Upper lobe of left lung (tissue), 6 donors: ENCODE measurements around the gene ANKS1A. TPM values are rescaled to one million over a fixed set of nuclear protein-coding genes. Genes with fewer than 3 reads are reported as not detected.

Source experiments
- ATAC-seq, 2 donors: fragments of 200-7000 bp; cut with Tn5 transposase; one replicate each; pipeline ENCODE4 v1.9.1; 2022; ENCODE audit warnings: mild to moderate bottlenecking in 2 of 2, moderate library complexity in 2 of 2; ENCODE audit not compliant: low FRiP score in 2 of 2
- DNase-seq, 2 donors: peaks; one replicate each; pipeline ENCODE4 v3.0.0-alpha.2; 2019 to 2020
- H3K27ac ChIP-seq, 4 donors: fragments of 200-600 bp; sonication (generic); one replicate each; pipeline ENCODE4 v1.5.1; 2016 to 2019
- H3K27me3 ChIP-seq, 4 donors: fragments of 200-600 bp; sonication (generic); one replicate each; pipeline ENCODE4 v1.5.1; 2017 to 2019
- H3K36me3 ChIP-seq, 4 donors: fragments of 200-600 bp; sonication (generic); one replicate each; pipeline ENCODE4 v1.5.1; 2016 to 2019
- H3K4me1 ChIP-seq, 4 donors: fragments of 200-600 bp; sonication (generic); one replicate each; pipeline ENCODE4 v1.5.1; 2018 to 2019
- H3K4me3 ChIP-seq, 4 donors: fragments of 200-600 bp; sonication (generic); one replicate each; pipeline ENCODE4 v1.5.1; 2017 to 2019; ENCODE audit warnings: mild to moderate bottlenecking in 2 of 4, moderate library complexity in 1 of 4
- H3K9me3 ChIP-seq, 4 donors: fragments of 200-600 bp; sonication (generic); one replicate each; pipeline ENCODE4 v1.5.1; 2018 to 2019
- CTCF ChIP-seq, 6 experiments: fragments of 450-650 bp in 4 of 6; fragments of 200-600 bp in 2 of 6; sonication (generic) in 2 of 6; IDR thresholded peaks; one replicate each; pipeline ENCODE4 v1.5.1; 2016 to 2019; ENCODE audit warnings: antibody characterized with exemption in 6 of 6
- EP300 ChIP-seq, 4 donors: sonication (generic); formaldehyde crosslinking; IDR thresholded peaks; one replicate each; pipeline ENCODE4 v1.5.1; 2017; ENCODE audit warnings: antibody characterized with exemption in 4 of 4, control low read depth in 2 of 4
- POLR2A ChIP-seq, 4 donors: fragments of 450-650 bp; IDR thresholded peaks; one replicate each; pipeline ENCODE4 v1.5.1; 2016 to 2017; ENCODE audit warnings: antibody characterized with exemption in 4 of 4, mild to moderate bottlenecking in 2 of 4
- POLR2AphosphoS5 ChIP-seq, 2 donors: sonication (generic); formaldehyde crosslinking; IDR thresholded peaks; one replicate each; pipeline ENCODE4 v1.5.1; 2017; ENCODE audit warnings: antibody characterized with exemption in 2 of 2
- WGBS, 2 donors: methylation state at CpG; one replicate each; pipeline ENCODE4 v1.1.5; 2017 to 2018; 5-methylcytosine and 5-hydroxymethylcytosine counted together
- total RNA-seq, 6 donors: library from RNA; depleted of rRNA in 4 of 6; stranded (reverse); fragments of >200 nt in 4 of 6; gene quantifications; one replicate each; pipeline versions ENCODE4 v1.1.0 to v1.2.1, GENCODE V29; 2016 to 2021
- donor health status: DM: no; HTN: no; CAD: no; lungs with moderate emphysema.
- donor health status: DM: no; HTN: yes; CAD: no; lungs with severe emphysema.

Gene ANKS1A
- total RNA-seq, 6 donors from 2014 or later = 47.2 to 85.3 (median 53.5) TPM

GRCh38 chr6:35051997-35052583, 163.0 kb downstream of the ANKS1A start:
- DNase-seq = no peak

GRCh38 chr6:35052694-35053565, 163.9 kb downstream of the ANKS1A start:
- ATAC-seq (peak in 1 of 2 donors; percentile 74), DNase-seq (peak in 1 of 2 donors; percentile 47)
- peaks cover 3 to 53% (median 27%) of the 10 kb centered on the region in 4 donors for H3K36me3 ChIP-seq
- no peaks in the 10 kb centered on the region for H3K9me3 ChIP-seq
- H3K27ac ChIP-seq = peak overlapping the region in 3 of 4 donors; percentile 13 to 56 (median 55)
- TF ChIP-seq POLR2A (IDR thresholded peaks at IDR 0.05) (peak in 1 of 4 donors; percentile 31), CTCF (IDR thresholded peaks at IDR 0.05) (no peak), POLR2AphosphoS5 (IDR thresholded peaks at IDR 0.05) (no peak)
- no peak overlapping the region for H3K4me3 ChIP-seq
- peaks cover 32 to 57% (median 46%) of the 10 kb centered on the region in 4 donors for H3K4me1 ChIP-seq
- H3K27me3 ChIP-seq = no peaks in the 10 kb centered on the region
- WGBS, 2 donors = 33 to 59% methylated on average over 5 to 9 of the region's 9 CpGs

More at GRCh38 chr6:35051997-35052583, 163.0 kb downstream of the ANKS1A start:
- no peaks in the 10 kb centered on the region for H3K9me3 ChIP-seq
- H3K36me3 ChIP-seq = peaks cover 2 to 45% (median 22%) of the 10 kb centered on the region in 4 donors
- WGBS, 2 donors = 90 to 92% methylated on average over 7 of the region's 7 CpGs
- H3K4me3 ChIP-seq = no peak overlapping the region
- TF ChIP-seq EP300 (IDR thresholded peaks at IDR 0.05) (no peak), POLR2A (IDR thresholded peaks at IDR 0.05) (no peak), CTCF (IDR thresholded peaks at IDR 0.05) (no peak), POLR2AphosphoS5 (IDR thresholded peaks at IDR 0.05) (no peak)
- no peak for ATAC-seq
- peaks cover 41 to 59% (median 48%) of the 10 kb centered on the region in 4 donors for H3K4me1 ChIP-seq
- H3K27ac ChIP-seq = peak overlapping the region; percentile 3 to 56 (median 25)
- no peaks in the 10 kb centered on the region for H3K27me3 ChIP-seq

GRCh38 chr6:35053701-35054100, 164.6 kb downstream of the ANKS1A start:
- TF ChIP-seq POLR2A (IDR thresholded peaks at IDR 0.05) = no peak
- TF ChIP-seq POLR2AphosphoS5 (IDR thresholded peaks at IDR 0.05) = no peak
- TF ChIP-seq CTCF (IDR thresholded peaks at IDR 0.05) = no peak
- no peak for TF ChIP-seq EP300 (IDR thresholded peaks at IDR 0.05)
- Histone ChIP-seq H3K36me3 (peaks cover 5 to 61% (median 34%) of the 10 kb centered on the region in 4 donors), H3K27ac (peak overlapping the region in 2 of 4 donors; percentile 13 to 55), H3K4me1 (peaks cover 24 to 54% (median 42%) of the 10 kb centered on the region in 4 donors), H3K4me3 (no peak overlapping the region), H3K27me3 (no peaks in the 10 kb centered on the region), H3K9me3 (no peaks in the 10 kb centered on the region)
- no peak for ATAC-seq
- no peak for DNase-seq
- 100% methylated on average over 2 to 3 of the region's 3 CpGs for WGBS, 2 donors

- Histone ChIP-seq H3K27ac (no peak overlapping the region), H3K9me3 (no peaks in the 10 kb centered on the region), H3K36me3 (peaks cover 10 to 66% (median 36%) of the 10 kb centered on the region in 4 donors), H3K4me1 (peaks cover 19 to 49% (median 37%) of the 10 kb centered on the region in 4 donors), H3K4me3 (no peak overlapping the region), H3K27me3 (no peaks in the 10 kb centered on the region)
- no peak for TF ChIP-seq POLR2A (IDR thresholded peaks at IDR 0.05)
- no peak for TF ChIP-seq POLR2AphosphoS5 (IDR thresholded peaks at IDR 0.05)
- no peak for TF ChIP-seq EP300 (IDR thresholded peaks at IDR 0.05)
- no peak for TF ChIP-seq CTCF (IDR thresholded peaks at IDR 0.05)
- 94 to 95% methylated on average over 8 of the region's 8 CpGs for WGBS, 2 donors
- no peak for DNase-seq
- ATAC-seq = no peak
Measured at GRCh38 chr6:35054106-35054742, 165.2 kb downstream of the ANKS1A start.
